ENCODE data around the gene PLCZ1.

- TF ChIP-seq CTCF (IDR thresholded peaks at IDR 0.05 in 2 of 3, conservative IDR thresholded peaks at IDR 0.05 in 1 of 3; ENCODE audit: control insufficient read depth in 2 of 3, extremely low read depth in 1 of 3, insufficient read depth in 1 of 3, low read depth in 3 of 3, low read length in 3 of 3) (no peak), REST (IDR thresholded peaks at IDR 0.05; ENCODE audit: low read depth, low read length) (no peak), RAD21 (IDR thresholded peaks at IDR 0.05; ENCODE audit: insufficient read depth, low read depth, low read length) (no peak), TCF12 (IDR thresholded peaks at IDR 0.05; ENCODE audit: low read depth, low read length) (no peak), CBX5 (IDR thresholded peaks at IDR 0.05; ENCODE audit: low read depth) (no peak), POLR2A (IDR thresholded peaks at IDR 0.05; ENCODE audit: low read depth, low read length) (no peak), RCOR1 (conservative IDR thresholded peaks at IDR 0.05; ENCODE audit: low read depth, low read length) (no peak), HDAC6 (IDR thresholded peaks at IDR 0.05; ENCODE audit: unreplicated experiment) (no peak), SUZ12 (IDR thresholded peaks at IDR 0.05; ENCODE audit: unreplicated experiment) (no peak)
Observed at GRCh38 chr12:18703911-18704310, 33.9 kb downstream of the PLCZ1 start.
